Measurements from ENCODE around the gene OPRD1.

- TF ChIP-seq CTCF (IDR thresholded peaks at IDR 0.05 in 4 of 5, conservative IDR thresholded peaks at IDR 0.05 in 1 of 5) (no peak), POLR2A (IDR thresholded peaks at IDR 0.05) (no peak)
These were observed 94.1 kb downstream of the OPRD1 start for GRCh38 chr1:28905921-28906666.
